Gastroesophageal sphincter (tissue), 3 donors: ENCODE results near the gene DPP7.

Experiments
- EP300 ChIP-seq: sonication (generic); formaldehyde crosslinking; IDR thresholded peaks from one replicate; pipeline ENCODE4 v1.6.1; 2017; ENCODE audit warnings: antibody characterized with exemption, mild to moderate bottlenecking
- POLR2AphosphoS5 ChIP-seq: sonication (generic); formaldehyde crosslinking; IDR thresholded peaks from one replicate; pipeline ENCODE4 v1.6.1; 2017; ENCODE audit warnings: antibody characterized with exemption
- TF ChIP-seq, protein P1 (sequence below), 4 experiments: fragments of 200-600 bp in 2 of 4; fragments of 450-650 bp in 2 of 4; sonication (generic) in 1 of 4; IDR thresholded peaks; one replicate each; pipeline ENCODE4 v1.5.1; 2017 to 2019; ENCODE audit warnings: antibody characterized with exemption in 4 of 4, mild to moderate bottlenecking in 2 of 4, moderate library complexity in 2 of 4

DNA sequence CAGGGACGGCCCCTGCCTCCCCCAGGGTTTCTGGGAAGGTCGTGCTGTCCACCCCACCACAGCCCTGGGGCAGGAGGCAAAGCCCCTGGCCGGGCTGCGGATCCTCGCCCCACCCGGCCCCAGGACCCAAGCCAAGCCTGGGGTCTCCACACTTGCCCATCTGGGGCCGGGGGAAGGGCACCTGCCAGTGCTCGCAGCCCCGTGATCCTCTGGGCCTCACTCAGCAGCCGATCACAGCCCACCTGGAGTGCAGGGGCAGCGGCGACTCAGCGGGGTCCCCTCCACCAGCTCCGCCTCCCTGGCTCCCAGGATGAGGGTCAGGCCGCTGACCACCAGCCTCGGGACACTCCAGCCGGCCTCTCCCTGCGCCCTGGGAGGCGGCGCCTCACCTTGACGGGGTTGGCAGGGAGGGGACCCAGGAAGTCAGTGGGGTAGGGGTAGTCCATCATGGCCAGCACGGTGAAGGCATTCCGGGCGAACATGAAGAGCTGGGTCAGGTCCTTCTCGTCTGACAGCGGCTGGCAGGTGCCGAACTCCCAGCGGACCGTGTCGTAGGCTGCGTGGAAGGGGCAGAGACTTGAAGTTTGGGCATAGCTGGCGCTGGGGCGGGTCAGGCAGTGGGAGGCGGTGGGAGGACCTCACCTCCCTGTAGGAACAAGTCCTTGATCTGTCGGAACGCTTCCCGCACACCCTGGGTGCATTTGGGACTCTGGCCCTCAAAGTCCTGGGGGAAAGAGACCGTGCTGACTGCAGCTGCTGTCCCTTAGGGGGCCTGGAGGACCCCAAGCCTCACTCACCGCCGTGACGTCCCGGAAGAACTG is 1.8 kb downstream of the DPP7 start:
- TF ChIP-seq, protein P1, sequence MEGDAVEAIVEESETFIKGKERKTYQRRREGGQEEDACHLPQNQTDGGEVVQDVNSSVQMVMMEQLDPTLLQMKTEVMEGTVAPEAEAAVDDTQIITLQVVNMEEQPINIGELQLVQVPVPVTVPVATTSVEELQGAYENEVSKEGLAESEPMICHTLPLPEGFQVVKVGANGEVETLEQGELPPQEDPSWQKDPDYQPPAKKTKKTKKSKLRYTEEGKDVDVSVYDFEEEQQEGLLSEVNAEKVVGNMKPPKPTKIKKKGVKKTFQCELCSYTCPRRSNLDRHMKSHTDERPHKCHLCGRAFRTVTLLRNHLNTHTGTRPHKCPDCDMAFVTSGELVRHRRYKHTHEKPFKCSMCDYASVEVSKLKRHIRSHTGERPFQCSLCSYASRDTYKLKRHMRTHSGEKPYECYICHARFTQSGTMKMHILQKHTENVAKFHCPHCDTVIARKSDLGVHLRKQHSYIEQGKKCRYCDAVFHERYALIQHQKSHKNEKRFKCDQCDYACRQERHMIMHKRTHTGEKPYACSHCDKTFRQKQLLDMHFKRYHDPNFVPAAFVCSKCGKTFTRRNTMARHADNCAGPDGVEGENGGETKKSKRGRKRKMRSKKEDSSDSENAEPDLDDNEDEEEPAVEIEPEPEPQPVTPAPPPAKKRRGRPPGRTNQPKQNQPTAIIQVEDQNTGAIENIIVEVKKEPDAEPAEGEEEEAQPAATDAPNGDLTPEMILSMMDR (IDR thresholded peaks at IDR 0.05) = no peak
- TF ChIP-seq POLR2AphosphoS5 (no peak), EP300 (no peak)
